OCI-LY7 (cell line): ENCODE measurements around the gene ARGLU1. TPM values are rescaled to one million over a fixed set of nuclear protein-coding genes. Genes with fewer than 3 reads are reported as not detected.

ENCODE experiments used
- BruUV-seq: library from RNA; stranded (reverse); fragments of 400-500 nt; replicated peaks from 2 replicates; lab custom pipeline; 2021; lab: Mats Ljungman, UMichigan
- CTCF ChIA-PET: fragments of 300-600 bp; sonication (Branson Sonifier 250); formaldehyde crosslinking; loops from one replicate; lab custom pipeline; 2022; ENCODE audit warnings: antibody characterized with exemption; ENCODE audit not compliant: unreplicated experiment; lab: Charles Lee
- POLR2A ChIA-PET: fragments of 300-600 bp; sonication (Branson Sonifier 250); formaldehyde crosslinking; loops from one replicate; lab custom pipeline; 2022; ENCODE audit warnings: antibody characterized with exemption; lab: Charles Lee
- DNase-seq: peaks from one replicate; pipeline ENCODE4 v3.0.0-alpha.2; 2015; ENCODE audit warnings: low spot score
- H2AFZ ChIP-seq: fragments of 200-600 bp; sonication (generic), shearing (Covaris generic); 2 replicates; pipeline ENCODE4 v1.6.1; 2014; ENCODE audit warnings: mild to moderate bottlenecking, antibody characterized with exemption, low read length, moderate library complexity
- H3K27ac ChIP-seq: fragments of 200-600 bp; sonication (generic); 2 replicates; pipeline ENCODE4 v1.5.1; 2014; ENCODE audit warnings: mixed run types, low read depth, mild to moderate bottlenecking, moderate library complexity, low read length, inconsistent platforms; ENCODE audit not compliant: poor library complexity, severe bottlenecking
- H3K36me3 ChIP-seq: fragments of 200-600 bp; sonication (generic); 2 replicates; pipeline ENCODE4 v1.6.1; 2014; ENCODE audit warnings: mild to moderate bottlenecking, antibody characterized with exemption, low read length, moderate library complexity, mixed read lengths; ENCODE audit not compliant: insufficient read depth
- H3K4me1 ChIP-seq: fragments of 200-600 bp; sonication (generic); 2 replicates; pipeline ENCODE4 v1.5.1; 2014; ENCODE audit warnings: mild to moderate bottlenecking, low read length; ENCODE audit not compliant: insufficient read depth, poor library complexity, severe bottlenecking
- H3K4me2 ChIP-seq: fragments of 200-600 bp; sonication (generic); 2 replicates; pipeline ENCODE4 v1.6.1; 2014; ENCODE audit warnings: mild to moderate bottlenecking, low read length
- H3K4me3 ChIP-seq: fragments of 200-600 bp; sonication (generic); 2 replicates; pipeline ENCODE4 v1.5.1; 2014; ENCODE audit warnings: mild to moderate bottlenecking, low read depth, low read length; ENCODE audit not compliant: poor library complexity, severe bottlenecking
- H3K79me2 ChIP-seq: fragments of 200-600 bp; sonication (generic); 2 replicates; pipeline ENCODE4 v1.6.1; 2016; ENCODE audit warnings: low read depth, mild to moderate bottlenecking, low read length, moderate library complexity, mixed read lengths; ENCODE audit not compliant: insufficient read depth
- H3K9me2 ChIP-seq: fragments of 200-600 bp; sonication (generic); 2 replicates; pipeline ENCODE4 v1.6.1; 2016; ENCODE audit warnings: mild to moderate bottlenecking, low read length, mixed read lengths; ENCODE audit not compliant: insufficient read depth
- H3K9me3 ChIP-seq: fragments of 200-600 bp; sonication (generic); 2 replicates; pipeline ENCODE4 v1.6.1; 2014; ENCODE audit warnings: mild to moderate bottlenecking, mixed run types, low read length, mixed read lengths
- H4K20me1 ChIP-seq: fragments of 200-600 bp; sonication (generic); 2 replicates; pipeline ENCODE4 v1.6.1; 2014; ENCODE audit warnings: mild to moderate bottlenecking, antibody characterized with exemption, low read length, moderate library complexity, mixed read lengths; ENCODE audit not compliant: insufficient read depth
- CTCF ChIP-seq: fragments of 200-600 bp; sonication (generic); conservative IDR thresholded peaks from 2 replicates; pipeline ENCODE4 v1.5.1; 2014; ENCODE audit warnings: mild to moderate bottlenecking, antibody characterized with exemption, low read length, moderate library complexity, mixed read lengths
- EZH2phosphoT487 ChIP-seq: fragments of 200-600 bp; sonication (generic); IDR thresholded peaks from 2 replicates; pipeline ENCODE4 v1.6.1; 2018; ENCODE audit warnings: low read depth, borderline replicate concordance, mild to moderate bottlenecking, mixed run types, antibody characterized with exemption, low read length, moderate library complexity, mixed read lengths
- intact Hi-C: fragments of 100-400 bp; cut with micrococcal nuclease; formaldehyde crosslinking; loops from one replicate; pipeline ENCODE4 v1.10.0; 2022; ENCODE audit not compliant: unreplicated experiment
- total RNA-seq, 2 experiments: library from RNA; depleted of rRNA in 1 of 2; stranded (reverse); fragments of >200 nt in 1 of 2; shearing (Covaris generic) in 1 of 2; gene quantifications; 2 replicates each; pipeline ENCODE4 v1.2.3, GENCODE V29; 2014 to 2022

ARGLU1 gene
- total RNA-seq, 2 experiments from 2014 or later = 71.6 to 71.9 TPM

GRCh38 chr13:106536244-106537034 lies 31.5 kb downstream of the ARGLU1 start:
- peak overlapping the region; percentile 68 for H3K4me3 ChIP-seq
- DNase-seq = peak; percentile 80
- no peaks in the 10 kb centered on the region for H3K4me1 ChIP-seq
- peaks cover 13% of the 10 kb centered on the region for H3K36me3 ChIP-seq
- POLR2A ChIA-PET = no interaction called here
- H2AFZ ChIP-seq = peak overlapping the region; percentile 72; the same call in 1 of the 2 replicates
- H3K79me2 ChIP-seq = no peaks in the 10 kb centered on the region
- peak; percentile 81 for TF ChIP-seq CTCF
- no peak for TF ChIP-seq EZH2phosphoT487
- no TSS peak for BruUV-seq
- intact Hi-C loops = loop anchor here (2.0 kb wide), 2 partner anchors 382 to 588 kb away; no protein-coding TSS in a partner anchor
- no peaks in the 10 kb centered on the region for H3K9me2 ChIP-seq
- H4K20me1 ChIP-seq = 0 out of 2 replicates have a peak, but pooled peaks cover 5% of the 10 kb centered on the region
- H3K27ac ChIP-seq = peak overlapping the region; percentile 25
- CTCF ChIA-PET = interaction anchor here (0.6 to 0.8 kb wide), 2 partner anchors 11 to 43 kb away, joined by 3 to 4 read pairs; no protein-coding TSS in a partner anchor
- H3K4me2 ChIP-seq = peak overlapping the region; percentile 86
- no peaks in the 10 kb centered on the region for H3K9me3 ChIP-seq

- Histone ChIP-seq H4K20me1 (0 out of 2 replicates have a peak, but pooled peaks cover 5% of the 10 kb centered on the region), H3K79me2 (no peaks in the 10 kb centered on the region), H3K9me2 (no peaks in the 10 kb centered on the region), H3K4me3 (peak within 1 kb of the TSS; percentile 68), H3K27ac (peak within 1 kb of the TSS; percentile 25), H3K36me3 (peaks cover 6% of the 10 kb centered on the region; the same call in 1 of the 2 replicates), H3K4me1 (no peaks in the 10 kb centered on the region), H3K9me3 (no peaks in the 10 kb centered on the region), H3K4me2 (peak within 1 kb of the TSS; percentile 86), H2AFZ (peak within 1 kb of the TSS; percentile 72; the same call in 1 of the 2 replicates)
- POLR2A ChIA-PET = no interaction called here
- CTCF ChIA-PET = interaction anchor here (0.8 kb wide), 1 partner anchor 10 kb away, joined by 4 read pairs; no protein-coding TSS in a partner anchor
- DNase-seq = peak; percentile 89
- no TSS peak for BruUV-seq
- no peak for TF ChIP-seq EZH2phosphoT487
- no peak for TF ChIP-seq CTCF
- intact Hi-C loops = loop anchor here (2.0 kb wide), 2 partner anchors 383 to 589 kb away; no protein-coding TSS in a partner anchor
Observed at GRCh38 chr13:106535552-106536243, 32.2 kb downstream of the ARGLU1 start, which contains the start of gene EFNB2. Gene EFNB2, minus strand, starts transcription at chr13:106535662. Its CDS starts 698 bp downstream, at chr13:106534964.
